ENCODE results near the gene DSCAML1.
"Not testable (repeated sequence)": the region's sequence is repeated elsewhere in the genome, so short reads cannot be mapped to it uniquely, and the experiment has no call there.

DSCAML1 gene

GRCh38 chr11:117464778-117465177 lies 332.2 kb downstream of the DSCAML1 start:
- no peak for DNase-seq (ENCODE audit: low read depth)

GRCh38 chr11:117462864-117463247 lies 334.2 kb downstream of the DSCAML1 start:
- no peak for DNase-seq (ENCODE audit: low read depth)

DNA sequence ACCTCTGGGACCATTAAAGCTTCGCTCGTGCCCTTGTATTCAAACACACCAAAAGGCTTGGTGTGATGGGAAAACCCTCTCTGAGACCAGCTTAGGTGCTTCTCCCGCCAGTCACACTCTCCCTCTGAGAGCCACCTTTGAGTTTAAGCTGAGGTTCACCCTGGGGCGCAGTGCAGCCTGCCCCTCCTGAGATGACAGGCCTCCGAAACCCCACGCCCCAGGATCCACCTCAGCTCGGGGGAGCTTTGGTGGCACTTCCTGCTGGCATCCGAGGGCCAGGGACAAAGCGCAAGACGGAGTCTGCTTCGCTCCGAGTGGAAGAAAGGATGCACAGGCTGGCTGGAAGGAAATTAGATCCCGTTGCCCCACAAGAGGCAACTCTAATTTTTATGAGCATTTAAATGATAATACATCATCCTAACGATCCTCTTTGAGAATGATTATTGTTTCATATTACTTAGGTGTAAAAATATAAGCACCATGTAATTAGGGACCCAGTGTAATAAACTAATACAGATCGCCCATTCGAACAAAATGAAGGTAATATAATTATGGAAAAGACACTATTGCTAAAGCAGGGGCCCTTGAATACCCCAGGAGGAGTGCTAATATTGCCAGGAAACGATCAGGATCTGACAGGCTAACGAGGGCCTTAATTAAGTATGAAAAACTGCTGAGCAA lies 334.7 kb downstream of the DSCAML1 start:
- no peak for DNase-seq (ENCODE audit: low read depth)

DNA sequence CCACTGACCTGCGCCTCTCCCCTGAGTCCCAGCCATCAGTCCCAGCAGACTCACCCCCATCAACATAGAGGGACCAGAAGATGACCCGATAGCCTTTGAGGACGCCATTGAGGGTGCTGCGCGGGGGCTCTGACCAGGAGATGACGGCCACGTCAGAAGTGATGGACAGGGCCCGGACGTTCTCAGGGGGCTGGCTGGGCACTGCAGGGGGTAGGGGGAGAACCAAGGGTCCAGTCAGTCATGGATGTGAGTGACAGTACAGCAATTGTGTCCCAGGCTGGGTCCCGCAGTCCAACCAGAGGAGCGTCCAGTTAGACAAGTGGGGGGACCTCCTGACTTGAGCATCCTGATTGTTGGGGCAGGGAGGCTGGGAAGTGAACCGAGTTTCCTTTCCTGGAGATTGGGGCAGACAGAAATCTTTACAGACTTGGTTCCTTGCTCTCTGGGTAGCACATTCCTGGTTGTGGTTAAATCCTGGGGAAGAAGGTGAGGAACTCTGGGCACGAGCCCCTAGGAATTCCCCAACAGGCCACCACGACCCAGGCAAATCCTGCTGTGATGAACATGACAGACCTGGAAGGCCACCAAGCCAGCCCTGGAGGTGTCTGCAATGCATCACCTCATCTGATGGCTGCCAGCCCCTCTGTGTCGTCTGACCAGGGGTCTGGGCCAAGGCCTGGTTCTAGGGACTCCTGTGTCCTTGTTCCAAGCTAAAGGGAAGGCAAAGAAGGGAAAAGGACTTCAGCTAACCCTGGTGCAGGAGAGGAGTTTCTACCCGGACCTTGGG lies 335.4 kb downstream of the DSCAML1 start:
- DNase-seq (ENCODE audit: low read depth), result no peak

- no peak for DNase-seq (ENCODE audit: low read depth)
Measured at GRCh38 chr11:117459979-117460300, 337.1 kb downstream of the DSCAML1 start.

DNA sequence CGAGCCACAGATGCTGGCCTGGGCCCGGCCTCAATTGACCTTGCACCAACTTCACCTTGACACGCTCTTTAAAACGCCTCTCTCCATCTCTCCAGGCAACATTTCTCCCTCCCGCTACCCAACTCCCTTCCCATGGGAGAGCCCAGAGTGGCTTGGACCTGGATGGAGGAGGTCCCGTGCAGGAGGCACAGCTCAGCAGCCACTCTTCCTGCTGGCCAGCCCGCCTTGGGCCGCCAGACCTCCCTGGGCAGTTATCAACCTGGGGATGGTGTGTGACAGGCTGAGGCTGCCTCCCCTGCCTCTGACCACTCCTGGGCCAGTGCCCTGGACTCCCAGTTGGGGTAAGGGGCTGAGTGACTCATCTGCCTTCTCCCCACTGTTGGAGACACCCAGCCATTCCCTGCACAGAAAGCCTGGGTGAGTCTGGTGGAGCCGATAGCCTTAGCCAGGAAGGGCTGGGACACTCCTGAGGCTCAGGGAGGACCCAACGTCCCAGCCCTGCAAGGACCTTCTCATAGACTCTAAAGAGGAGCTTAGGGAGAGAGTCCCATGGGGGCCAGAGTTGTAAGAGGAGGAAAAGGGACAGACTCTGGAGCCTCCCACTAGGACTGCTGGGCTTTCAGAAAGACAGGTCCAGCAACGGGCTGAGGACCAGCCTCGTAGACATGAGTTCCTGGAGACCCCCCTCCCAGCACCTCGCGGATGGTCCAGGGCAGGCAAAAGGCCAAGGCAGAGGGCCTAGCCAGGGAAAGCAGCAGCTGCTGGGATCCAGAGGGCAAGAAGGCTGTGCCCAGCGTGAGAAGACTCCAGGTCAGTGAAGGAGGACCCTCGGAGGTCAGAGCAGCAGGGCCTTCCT lies 337.7 kb downstream of the DSCAML1 start:
- DNase-seq (ENCODE audit: low read depth), result no peak

- DNase-seq (ENCODE audit: low read depth), result no peak
Measured at GRCh38 chr11:117458275-117459122, 338.5 kb downstream of the DSCAML1 start.

- DNase-seq (ENCODE audit: low read depth), result no peak
Measured at GRCh38 chr11:117457835-117458234, 339.2 kb downstream of the DSCAML1 start.

DNA sequence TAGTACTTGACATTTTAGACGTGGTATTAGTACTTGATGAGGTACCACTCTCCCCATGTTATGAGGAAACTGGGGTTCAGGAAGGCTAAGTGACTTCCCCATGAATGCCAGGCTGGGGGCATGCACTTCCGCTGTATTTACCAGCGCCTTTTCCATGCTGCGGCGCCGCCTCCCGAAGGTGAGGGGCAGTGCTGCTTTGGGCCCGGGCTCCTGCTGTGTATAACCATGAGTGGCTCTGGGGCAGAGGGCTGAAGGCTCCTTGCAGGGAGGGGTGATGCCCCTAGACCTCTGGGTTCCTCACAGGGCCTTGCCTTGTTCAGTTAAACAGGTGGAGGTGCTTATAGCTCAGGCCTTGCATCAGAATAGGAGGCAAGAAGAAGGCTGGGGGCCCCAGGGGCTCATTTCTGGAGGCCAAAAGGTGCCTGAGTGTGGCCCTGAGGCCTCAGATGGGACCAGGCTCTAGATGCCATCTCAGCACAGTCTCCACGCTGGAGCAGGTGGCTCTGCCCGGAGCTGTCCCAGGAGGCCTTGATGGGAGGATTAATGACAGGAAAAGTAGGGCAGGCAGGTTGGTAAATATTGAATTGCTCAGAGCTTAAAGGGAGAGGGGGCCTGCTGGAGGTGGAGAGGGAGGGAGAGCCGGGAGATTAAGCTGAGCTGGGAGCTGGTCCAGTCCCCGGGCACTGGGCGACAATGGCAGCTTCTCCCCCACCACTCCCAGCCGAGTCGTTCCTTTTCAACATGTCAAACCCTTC lies 339.8 kb downstream of the DSCAML1 start:
- no peak for DNase-seq (ENCODE audit: low read depth)

- not testable (repeated sequence) for DNase-seq (ENCODE audit: low read depth)
Measured at GRCh38 chr11:117456721-117457029, 340.3 kb downstream of the DSCAML1 start.

DNA sequence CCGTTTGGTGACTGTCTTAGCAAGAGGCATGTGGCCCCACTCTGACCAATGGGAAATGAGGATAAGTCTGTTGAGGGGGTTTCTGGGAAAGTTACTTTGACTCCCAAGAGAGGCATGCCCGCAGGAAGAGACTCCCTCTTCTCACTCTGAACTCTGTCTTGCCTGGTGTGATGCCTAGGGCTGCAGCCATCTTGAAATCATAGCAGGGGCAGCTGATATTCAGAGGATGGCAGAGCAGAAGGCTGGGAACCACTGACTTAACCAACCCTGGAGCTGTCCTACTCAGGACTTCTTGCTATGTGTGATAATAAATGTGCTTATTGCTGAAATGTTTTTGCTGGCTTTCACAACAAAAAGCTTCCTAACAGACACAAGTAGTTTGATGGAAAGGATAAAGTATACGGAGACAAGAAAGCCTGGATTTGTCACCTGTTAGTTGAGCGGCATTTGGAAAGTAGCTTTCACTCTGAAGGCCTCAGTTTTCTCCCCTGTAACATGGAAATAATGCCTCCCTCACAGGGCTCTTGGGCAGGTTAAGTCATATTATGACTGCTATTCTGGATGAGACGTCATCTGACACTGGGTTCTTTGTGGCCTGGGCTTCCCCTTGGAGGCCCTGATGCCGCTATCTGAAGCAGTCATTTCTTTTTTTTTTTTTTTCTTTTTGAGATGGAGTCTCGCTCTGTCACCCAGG lies 340.8 kb downstream of the DSCAML1 start:
- DNase-seq (ENCODE audit: low read depth), result no peak

- no peak for DNase-seq (ENCODE audit: low read depth)
Measured at GRCh38 chr11:117454564-117454917, 342.5 kb downstream of the DSCAML1 start.

DNA sequence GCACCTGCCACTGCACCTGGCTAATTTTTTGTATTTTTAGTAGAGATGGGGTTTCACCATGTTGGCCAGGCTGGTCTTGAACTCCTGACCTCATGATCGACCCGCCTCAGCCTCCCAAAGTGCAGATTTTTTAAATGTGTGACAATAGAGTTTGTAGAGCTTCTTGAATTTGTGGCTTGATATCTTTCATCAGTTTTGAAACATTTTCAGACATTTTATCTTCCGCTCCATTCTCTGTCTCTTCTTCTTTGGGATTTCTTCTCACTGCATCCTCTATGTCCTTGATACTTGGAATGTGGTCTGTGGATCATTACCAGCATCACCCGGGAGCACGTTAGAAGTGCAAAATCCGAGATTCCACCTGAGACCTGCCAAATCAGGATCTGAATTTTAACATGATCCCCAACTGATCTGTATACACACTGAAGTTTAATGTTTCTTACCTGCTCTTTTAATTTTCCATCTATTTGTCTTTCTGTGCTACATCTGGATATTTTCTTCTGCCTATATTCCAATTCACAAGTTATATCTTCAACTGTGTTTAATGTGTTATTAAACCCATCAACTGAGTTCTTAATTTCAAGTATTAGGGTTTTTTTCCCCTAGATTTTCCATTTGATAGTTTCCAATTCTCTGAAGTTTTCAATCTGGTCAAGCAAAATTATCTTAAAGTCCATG lies 343.0 kb downstream of the DSCAML1 start:
- DNase-seq (ENCODE audit: low read depth), result no peak

DNA sequence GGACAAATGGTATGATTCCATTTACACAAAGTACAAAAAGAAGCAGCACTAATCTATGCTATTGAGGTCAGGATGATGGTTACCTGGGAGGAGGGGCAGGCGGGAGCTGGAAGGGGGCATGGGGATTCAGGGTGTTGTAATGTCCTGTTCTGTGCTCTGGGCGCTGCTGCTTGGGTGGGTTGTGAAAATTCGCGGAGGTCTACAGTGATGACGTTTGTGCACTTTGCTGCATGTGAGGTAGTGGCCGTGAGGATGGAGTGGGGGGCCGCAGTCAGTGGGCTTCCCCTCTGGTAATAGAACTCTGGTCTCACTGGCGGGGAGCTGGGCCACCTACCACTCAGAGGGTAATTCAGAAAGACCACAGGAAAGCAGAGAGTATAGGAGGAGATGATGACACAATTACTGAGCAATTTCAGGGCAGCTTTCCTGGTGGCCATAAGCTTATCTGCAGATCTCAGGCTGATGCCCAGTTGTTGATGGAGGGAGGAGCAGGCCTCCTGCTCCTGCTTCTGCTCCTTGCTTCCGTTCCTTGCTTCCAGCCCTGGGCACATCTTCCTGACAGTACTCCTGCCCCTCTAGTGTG lies 347.8 kb downstream of the DSCAML1 start:
- no peak for DNase-seq (ENCODE audit: low read depth)

GRCh38 chr11:117444711-117445658 lies 352.0 kb downstream of the DSCAML1 start:
- DNase-seq (ENCODE audit: low read depth), result no peak

DNA sequence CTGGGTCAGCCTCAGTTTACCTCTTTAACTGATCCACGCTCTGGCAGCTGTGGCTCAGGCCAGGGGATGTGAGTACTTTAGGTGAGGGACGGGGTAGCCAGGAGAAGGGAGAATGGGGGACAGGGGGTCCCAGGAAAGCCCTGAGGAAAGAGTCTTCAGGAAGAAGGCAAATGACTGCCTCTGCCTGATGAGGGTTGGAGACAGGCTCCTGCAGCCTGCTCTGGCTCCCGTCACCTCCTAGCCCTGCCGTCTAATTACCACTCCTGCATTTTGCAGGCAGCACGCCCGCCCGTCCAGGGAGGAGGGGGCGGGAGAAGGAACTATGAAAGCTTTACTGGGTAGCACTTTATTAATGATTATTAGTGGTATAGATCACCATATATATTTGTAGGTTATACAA lies 352.8 kb downstream of the DSCAML1 start:
- no peak for DNase-seq (ENCODE audit: low read depth)

GRCh38 chr11:117443266-117444186 lies 353.5 kb downstream of the DSCAML1 start:
- no peak for DNase-seq (ENCODE audit: low read depth)

DNA sequence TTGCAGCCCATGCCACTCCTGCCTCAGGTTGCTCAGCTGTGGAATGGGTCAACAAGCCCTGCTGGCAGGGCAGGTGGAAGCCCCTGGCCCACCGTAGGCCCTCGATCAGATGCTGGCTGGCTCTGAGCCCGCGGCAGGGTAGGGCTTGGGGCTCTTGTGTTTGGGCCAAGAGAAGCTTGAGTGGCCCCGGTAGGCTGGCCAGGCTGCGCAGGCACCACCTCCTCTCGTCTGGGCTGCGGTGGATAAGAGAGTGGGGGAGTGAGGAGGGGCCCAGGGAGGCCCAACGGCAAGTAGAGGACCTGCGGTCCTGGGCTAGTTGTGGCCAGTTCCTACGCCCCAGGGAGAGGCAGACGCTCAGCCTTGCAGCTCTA lies 354.2 kb downstream of the DSCAML1 start:
- DNase-seq (ENCODE audit: low read depth), result no peak
